ENCODE results near the gene HCFC1R1.
A peak's percentile ranks its signal among the peaks of the same experiment; 100 is the strongest.

Gene HCFC1R1

GRCh38 chr16:3032624-3033023 lies 8.9 kb upstream of the HCFC1R1 start:
- DNase-seq = no peak

- no peak for DNase-seq
Observed at GRCh38 chr16:3030222-3031212, 6.8 kb upstream of the HCFC1R1 start.

- no peak for DNase-seq
Observed at GRCh38 chr16:3029491-3030221, 5.9 kb upstream of the HCFC1R1 start.

GRCh38 chr16:3028716-3029319 lies 5.1 kb upstream of the HCFC1R1 start:
- no peak for DNase-seq

GRCh38 chr16:3027983-3028715 lies 4.4 kb upstream of the HCFC1R1 start:
- no peak for DNase-seq

GRCh38 chr16:3027489-3027795 lies 3.7 kb upstream of the HCFC1R1 start:
- DNase-seq = no peak

GRCh38 chr16:3026609-3027488 lies 3.1 kb upstream of the HCFC1R1 start:
- no peak for DNase-seq

- DNase-seq = no peak
Observed at GRCh38 chr16:3026003-3026378, 2.2 kb upstream of the HCFC1R1 start.

GRCh38 chr16:3025032-3026002 lies 1.6 kb upstream of the HCFC1R1 start:
- DNase-seq = no peak

GRCh38 chr16:3023415-3023668 lies 400 bp downstream of the HCFC1R1 start:
- DNase-seq = peak; percentile 76 to 84

GRCh38 chr16:3022684-3023414 lies 893 bp downstream of the HCFC1R1 start:
- DNase-seq = peak in 1 of 2 experiments; percentile 46

- peak; percentile 46 to 70 for DNase-seq
Observed at GRCh38 chr16:3022208-3022683, 1.5 kb downstream of the HCFC1R1 start.

- DNase-seq = peak; percentile 65 to 76
Observed at GRCh38 chr16:3021449-3022207, 2.1 kb downstream of the HCFC1R1 start.

GRCh38 chr16:3020604-3021448 lies 2.9 kb downstream of the HCFC1R1 start:
- DNase-seq = peak; percentile 68 to 77

GRCh38 chr16:3020247-3020603 lies 3.5 kb downstream of the HCFC1R1 start, which contains the start of gene TNFRSF12A:
TSS of gene TNFRSF12A (plus strand) at chr16:3020368. CDS start at chr16:3020398, 30 bp downstream.
- peak in 1 of 2 experiments; percentile 45 for DNase-seq

GRCh38 chr16:3019594-3020246 lies 4.0 kb downstream of the HCFC1R1 start:
- DNase-seq = no peak

- DNase-seq = no peak
Observed at GRCh38 chr16:3017794-3018506, 5.8 kb downstream of the HCFC1R1 start, which contains the start of gene CLDN6. TSS of gene CLDN6 (minus strand) at chr16:3018183. CDS start at chr16:3016021, 2,162 bp downstream.
